ENCODE measurements around the gene APC2.

The APC2 gene

DNA sequence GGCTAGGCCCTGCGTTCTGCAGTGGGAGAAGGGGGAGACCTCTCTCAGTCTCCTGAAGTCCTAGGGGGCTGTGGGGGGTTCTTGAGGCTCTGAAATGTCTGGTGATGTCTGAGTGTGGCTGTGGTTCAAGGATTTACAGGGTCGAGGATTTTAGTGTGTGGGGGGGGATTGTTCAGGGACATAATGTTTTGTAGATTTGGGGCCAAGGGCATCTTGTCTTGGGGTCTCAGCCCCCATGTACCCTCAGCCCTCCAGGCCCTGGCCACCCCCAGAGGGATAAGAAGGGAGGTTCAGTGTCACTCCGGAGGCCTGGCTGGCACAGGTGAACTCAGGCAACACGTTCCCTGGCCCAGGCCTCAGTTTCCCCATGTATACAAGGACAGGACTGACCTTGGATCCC is 2.4 kb upstream of the APC2 start:
- no peak for DNase-seq

- DNase-seq: no peak
These were observed 2.0 kb upstream of the APC2 start for GRCh38 chr19:1447944-1448343.

GRCh38 chr19:1450735-1451731 is 1.1 kb downstream of the APC2 start:
- DNase-seq: no peak

DNA sequence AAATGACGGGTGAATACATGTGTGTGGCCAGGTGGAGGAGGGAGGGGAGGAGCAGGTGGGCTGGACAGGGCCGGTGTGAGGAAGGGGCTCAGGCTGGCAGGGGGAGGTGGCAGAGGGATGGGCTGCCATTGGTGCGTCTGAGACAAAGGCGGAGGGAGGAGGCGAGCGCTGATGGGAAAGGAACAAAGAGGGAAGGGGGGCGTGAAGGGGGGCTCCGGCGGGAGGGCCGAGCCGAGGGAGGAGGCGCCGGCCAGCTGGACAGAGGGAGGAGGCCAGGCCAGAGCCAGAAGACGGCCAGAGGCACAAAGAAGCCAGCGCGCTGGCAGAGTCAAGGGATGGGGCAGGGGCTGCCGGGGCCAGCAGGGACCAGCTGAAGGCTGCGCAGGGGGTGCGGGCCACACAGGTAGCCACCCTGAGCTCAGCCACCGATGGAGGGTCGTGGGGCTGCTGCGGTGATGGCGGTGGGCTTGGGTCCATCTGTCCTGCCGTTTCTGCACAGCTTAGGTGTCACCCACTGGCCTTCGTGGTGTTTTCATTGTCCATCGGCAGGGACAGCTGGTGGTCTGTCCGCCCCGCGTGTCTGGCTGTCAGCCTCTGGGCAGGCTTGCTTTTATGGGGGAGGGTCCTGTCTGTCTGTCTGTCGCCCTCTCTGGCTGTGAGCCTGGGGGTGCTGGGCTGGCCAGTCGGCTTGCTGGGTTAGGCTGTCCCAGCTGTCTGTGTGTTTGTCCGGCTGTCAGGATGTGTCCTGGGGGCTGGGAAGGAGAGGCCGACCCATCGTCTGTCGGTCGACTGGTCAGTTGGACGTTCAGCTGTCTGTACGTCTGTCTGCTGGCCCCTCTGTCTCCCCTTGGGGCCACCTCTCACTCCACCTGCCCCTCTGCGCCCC is 2.2 kb downstream of the APC2 start:
- no peak for DNase-seq

- no peak for DNase-seq
These were observed 3.0 kb downstream of the APC2 start for GRCh38 chr19:1452802-1453524.

DNA sequence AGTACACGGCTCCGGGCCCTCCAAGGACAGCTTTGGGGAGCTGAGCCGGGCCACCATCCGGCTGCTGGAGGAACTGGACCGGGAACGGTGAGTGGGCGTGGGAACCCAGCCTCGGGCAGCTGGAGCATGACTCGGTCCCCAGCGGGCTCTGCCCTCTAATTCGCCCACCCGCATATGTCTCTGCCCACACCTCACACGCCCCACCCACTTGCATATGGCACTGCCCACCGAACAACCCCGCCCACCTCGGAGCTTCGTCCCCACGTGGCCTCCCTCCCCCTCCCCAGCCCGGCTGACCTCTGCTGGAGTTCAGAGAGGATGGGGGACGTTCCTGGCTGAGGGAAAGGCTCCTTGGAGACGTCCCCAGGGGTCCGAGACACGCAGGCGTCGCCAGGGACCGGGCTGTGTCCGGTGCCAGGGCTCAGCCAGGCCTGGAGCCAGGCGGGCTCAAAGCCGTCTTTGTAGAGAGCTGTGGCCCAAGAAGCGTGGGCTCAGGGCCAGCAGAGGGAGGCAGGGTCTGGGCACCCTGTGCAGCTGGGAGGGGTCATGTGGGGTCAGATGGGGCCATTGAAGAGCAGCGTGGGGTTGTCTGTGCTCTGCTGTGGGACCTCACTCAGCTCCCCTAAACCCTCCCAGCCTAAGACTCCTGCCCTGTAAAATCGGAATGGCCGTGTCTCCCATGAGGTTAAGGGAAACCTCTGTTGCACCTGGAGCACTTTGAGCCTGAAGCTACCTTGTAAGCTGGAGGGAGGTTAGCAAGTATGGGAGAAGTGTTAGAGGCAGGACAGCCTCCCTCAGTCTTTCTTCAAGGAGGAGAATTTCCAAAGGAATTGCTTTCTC is 3.8 kb downstream of the APC2 start:
- no peak for DNase-seq

DNA sequence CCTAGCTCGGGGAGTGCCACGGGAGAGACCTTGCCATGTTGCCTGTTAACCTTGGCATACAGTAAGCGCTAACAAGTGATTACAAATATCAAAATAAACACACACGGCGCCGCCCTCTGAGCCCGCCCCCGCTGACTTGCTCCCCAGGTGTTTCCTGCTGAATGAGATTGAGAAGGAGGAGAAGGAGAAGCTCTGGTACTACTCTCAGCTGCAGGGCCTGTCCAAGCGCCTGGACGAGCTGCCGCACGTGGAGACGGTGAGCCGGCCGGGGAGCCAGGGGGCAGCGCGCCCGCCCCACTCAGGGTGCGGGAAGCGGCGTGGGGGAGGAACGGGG is 5.0 kb downstream of the APC2 start:
- no peak for DNase-seq

DNA sequence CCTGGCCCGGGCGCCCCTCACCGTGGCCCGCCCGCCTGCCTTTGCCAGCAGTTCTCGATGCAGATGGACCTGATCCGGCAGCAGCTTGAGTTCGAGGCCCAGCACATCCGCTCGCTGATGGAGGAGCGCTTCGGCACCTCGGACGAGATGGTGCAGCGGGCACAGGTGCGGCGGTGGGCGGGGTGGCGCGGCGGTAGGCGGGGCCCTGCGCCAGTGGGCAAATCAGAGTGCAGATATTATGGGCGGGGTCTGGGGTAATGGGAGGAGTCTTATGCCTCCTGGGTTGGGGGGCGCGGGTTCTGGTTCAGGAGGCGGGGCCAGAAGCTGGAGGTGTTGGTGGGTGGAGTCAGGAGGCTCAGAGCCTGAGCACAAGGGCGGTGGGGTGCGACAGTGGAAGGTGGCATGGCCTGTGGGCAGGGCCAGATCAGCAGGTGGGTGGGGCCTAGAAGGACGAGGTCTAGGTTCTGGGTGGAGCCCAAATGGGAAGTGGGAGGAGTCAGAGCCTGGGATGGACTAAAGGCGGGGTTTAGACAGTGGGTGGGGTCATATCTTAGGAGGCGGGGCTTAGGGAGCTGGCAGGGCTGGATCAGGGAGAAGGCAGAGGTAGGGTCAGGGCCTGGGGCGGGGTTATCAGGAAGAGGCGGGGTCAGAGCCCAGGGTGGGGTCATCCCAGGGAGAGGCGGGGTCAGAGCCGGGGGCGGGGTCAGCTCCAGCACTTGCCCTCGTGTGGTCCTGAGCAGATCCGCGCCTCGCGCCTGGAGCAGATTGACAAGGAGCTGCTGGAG is 5.6 kb downstream of the APC2 start:
- peak; percentile 46 for DNase-seq

DNA sequence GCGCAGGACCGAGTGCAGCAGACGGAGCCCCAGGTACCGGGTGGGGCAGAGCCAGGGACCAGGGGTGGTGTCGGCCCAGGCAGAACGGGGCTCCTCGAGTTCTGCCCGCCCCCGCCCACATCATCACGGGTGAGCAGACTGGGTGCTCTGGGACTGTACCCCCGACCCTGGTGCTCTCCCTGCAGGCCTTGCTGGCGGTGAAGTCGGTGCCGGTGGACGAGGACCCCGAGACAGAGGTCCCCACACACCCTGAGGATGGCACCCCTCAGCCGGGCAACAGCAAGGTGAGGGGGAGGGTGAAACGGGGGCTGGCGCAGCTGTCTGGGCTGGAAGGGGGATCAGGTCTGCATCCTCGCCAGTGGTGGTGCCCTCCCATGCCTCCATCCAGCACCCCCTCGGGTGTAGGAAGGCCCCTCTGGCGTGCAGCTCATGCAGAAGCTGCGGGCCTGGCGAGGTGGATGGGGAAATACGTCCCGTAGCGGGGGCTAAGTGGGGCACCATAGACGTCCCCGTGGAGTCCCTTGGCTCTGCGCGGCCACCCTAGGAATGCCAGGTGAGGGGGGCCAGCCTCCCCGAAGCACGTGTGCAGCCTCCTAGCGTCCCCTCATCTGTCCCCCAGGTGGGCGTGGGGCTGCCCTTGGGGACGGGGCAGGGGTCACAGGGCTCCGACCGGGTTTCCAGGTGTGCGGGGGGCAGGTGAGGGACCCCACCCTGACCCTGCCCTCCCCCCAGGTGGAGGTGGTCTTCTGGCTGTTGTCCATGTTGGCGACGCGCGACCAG is 6.4 kb downstream of the APC2 start:
- no peak for DNase-seq

DNA sequence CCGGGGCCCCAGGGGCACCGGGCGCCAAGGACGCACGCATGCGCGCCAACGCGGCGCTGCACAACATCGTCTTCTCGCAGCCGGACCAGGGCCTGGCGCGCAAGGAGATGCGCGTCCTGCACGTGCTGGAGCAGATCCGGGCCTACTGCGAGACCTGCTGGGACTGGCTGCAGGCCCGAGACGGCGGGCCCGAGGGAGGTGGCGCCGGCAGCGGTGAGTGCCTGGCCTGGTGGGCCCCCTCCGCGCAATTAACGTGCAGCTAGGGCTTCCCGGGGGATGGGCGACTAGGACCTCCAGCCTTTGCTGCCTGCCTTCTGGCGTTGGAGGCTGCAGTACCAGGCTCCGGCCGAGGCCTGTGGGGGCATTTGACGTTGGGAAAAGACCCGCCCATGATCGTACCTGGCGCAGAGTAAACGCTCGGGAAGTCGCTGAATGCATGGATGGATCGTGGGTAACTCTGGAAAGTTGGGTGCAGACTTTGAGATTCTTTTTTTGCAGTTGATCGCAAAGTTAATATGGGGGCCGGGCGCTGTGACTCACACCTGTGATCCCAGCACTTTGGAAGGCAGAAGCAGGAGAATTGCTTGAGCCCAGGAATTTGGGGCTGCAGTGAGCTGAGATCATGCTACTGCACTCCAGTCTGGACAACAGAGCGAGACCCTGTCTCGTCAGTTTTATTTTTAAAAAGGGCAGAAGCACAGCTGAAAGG is 7.3 kb downstream of the APC2 start:
- DNase-seq: no peak

- no peak for DNase-seq
These were observed 8.0 kb downstream of the APC2 start for GRCh38 chr19:1457892-1458291.

DNA sequence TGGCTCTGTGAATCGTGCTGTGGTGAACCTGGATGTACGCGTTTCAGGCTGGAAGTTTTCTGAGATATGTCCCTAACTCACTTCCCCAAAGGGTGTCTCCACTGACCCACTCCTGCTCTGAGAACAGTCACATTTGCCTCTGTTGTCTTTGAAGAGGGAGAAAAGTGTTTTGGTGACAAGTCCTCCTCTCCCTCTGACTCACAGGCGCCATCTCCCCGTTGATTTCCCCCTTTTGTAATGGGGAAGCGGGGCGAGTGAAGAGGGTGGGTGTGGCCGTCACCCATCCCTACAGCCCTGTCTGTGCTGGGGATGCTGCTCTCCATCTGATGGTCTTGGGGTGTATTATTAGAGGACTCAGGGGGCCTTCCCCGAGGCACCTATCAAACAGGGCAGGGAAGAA is 9.6 kb downstream of the APC2 start:
- no peak for DNase-seq

DNA sequence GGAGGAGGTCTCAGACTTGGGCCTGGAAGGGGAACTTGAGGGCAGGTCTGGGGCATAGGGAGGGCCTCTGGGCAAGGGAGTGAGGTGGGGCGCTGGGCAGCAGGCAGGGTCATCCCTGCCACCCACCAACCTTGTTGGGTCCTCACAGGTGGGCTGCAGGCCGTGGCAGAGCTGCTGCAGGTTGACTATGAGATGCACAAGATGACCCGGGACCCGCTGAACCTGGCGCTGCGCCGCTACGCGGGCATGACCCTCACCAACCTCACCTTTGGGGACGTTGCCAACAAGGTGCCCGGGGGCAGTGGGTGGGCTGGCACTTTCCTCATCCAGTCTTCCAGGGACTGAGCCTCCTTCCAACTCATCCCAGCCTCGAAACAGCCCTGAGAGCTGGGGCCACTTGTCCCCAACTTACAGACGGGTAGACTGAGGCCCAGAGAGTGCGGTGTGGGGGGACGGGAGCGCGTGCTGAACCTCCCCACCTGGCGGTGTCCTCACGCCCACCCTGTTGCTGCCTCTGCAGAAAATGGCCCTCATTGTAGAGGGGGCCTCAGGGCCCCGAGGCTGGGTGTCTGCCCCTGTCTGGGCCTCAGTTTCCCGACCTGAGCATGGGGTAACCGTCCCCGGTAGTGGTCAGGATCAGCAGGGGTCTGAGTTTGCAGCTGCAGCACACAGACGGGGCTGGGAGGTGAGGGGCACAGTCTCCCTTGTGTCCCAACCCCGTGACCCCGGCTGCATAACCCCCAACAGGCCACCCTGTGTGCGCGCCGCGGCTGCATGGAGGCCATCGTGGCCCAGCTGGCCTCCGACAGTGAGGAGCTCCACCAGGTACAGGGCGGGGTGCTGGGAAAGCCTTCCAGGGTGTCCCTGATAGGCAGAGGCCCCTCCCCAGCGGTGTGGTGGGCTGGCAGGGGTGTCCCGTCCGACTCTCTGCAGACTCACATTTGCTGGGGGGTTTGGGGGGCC is 10.4 kb downstream of the APC2 start:
- no peak for DNase-seq

- no peak for DNase-seq
These were observed 11.9 kb downstream of the APC2 start for GRCh38 chr19:1461862-1462261.

DNA sequence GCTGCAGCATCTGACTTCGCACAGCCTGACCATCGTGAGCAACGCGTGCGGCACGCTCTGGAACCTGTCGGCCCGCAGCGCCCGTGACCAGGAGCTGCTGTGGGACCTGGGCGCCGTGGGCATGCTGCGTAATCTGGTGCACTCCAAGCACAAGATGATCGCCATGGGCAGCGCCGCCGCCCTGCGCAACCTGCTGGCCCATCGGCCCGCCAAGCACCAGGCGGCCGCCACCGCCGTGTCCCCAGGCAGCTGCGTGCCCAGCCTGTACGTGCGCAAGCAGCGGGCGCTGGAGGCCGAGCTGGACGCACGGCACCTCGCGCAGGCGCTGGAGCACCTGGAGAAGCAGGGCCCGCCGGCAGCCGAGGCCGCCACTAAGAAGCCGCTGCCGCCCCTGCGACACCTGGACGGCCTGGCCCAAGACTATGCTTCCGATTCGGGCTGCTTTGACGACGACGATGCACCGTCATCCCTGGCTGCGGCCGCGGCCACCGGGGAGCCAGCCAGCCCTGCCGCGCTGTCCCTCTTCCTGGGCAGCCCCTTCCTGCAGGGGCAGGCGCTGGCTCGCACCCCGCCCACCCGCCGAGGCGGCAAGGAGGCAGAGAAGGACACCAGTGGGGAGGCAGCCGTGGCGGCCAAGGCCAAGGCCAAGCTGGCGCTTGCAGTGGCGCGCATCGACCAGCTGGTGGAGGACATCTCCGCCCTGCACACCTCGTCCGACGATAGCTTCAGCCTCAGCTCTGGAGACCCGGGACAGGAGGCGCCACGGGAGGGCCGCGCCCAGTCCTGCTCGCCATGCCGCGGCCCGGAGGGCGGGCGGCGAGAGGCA is 15.5 kb downstream of the APC2 start:
- no peak for DNase-seq

DNA sequence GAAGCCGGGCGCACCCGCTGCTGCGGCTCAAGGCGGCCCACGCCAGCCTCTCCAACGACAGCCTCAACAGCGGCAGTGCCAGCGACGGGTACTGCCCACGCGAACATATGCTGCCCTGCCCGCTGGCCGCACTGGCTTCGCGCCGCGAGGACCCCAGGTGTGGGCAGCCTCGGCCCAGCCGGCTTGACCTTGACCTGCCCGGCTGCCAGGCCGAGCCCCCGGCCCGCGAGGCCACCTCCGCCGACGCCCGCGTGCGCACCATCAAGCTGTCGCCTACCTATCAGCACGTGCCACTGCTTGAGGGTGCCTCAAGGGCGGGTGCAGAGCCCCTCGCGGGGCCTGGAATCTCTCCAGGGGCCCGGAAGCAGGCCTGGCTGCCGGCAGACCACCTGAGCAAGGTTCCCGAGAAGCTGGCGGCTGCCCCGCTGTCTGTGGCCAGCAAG is 16.1 kb downstream of the APC2 start:
- no peak for DNase-seq

DNA sequence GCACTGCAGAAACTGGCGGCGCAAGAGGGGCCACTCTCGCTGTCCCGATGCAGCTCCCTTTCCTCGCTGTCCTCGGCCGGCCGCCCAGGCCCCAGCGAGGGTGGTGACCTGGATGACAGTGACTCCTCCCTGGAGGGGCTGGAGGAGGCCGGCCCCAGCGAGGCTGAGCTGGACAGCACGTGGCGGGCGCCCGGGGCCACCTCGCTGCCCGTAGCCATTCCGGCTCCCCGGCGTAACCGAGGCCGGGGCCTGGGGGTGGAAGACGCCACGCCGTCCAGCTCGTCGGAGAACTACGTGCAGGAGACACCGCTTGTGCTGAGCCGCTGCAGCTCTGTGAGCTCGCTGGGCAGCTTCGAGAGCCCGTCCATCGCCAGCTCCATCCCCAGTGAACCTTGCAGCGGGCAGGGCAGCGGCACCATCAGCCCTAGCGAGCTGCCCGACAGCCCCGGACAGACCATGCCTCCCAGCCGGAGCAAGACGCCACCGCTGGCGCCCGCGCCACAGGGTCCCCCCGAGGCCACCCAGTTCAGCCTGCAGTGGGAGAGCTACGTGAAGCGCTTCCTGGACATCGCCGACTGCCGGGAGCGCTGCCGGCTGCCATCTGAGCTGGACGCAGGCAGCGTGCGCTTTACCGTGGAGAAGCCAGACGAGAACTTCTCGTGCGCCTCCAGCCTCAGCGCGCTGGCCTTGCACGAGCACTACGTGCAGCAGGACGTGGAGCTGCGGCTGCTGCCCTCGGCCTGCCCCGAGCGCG is 16.7 kb downstream of the APC2 start:
- DNase-seq: no peak

Data from SHP77 treated with DMSO at 0.1 percent for 48 hours (cell line).